SU-DHL-6 (cell line): ENCODE measurements around the gene CYSRT1.

Experiments
- EZH2phosphoT487 ChIP-seq: fragments of 200-600 bp; sonication (generic), shearing (Covaris generic); conservative IDR thresholded peaks from 2 replicates; pipeline ENCODE4 v1.6.1; 2018; ENCODE audit warnings: mild to moderate bottlenecking, antibody characterized with exemption, low read length, moderate library complexity, mixed read lengths
- TF ChIP-seq, protein P1 (sequence below): fragments of 200-600 bp; sonication (generic); IDR thresholded peaks from one replicate; pipeline ENCODE4 v1.5.1; 2017; ENCODE audit warnings: antibody characterized with exemption, mild to moderate bottlenecking, low read length, moderate library complexity; ENCODE audit not compliant: insufficient read depth, poor library complexity, severe bottlenecking

DNA sequence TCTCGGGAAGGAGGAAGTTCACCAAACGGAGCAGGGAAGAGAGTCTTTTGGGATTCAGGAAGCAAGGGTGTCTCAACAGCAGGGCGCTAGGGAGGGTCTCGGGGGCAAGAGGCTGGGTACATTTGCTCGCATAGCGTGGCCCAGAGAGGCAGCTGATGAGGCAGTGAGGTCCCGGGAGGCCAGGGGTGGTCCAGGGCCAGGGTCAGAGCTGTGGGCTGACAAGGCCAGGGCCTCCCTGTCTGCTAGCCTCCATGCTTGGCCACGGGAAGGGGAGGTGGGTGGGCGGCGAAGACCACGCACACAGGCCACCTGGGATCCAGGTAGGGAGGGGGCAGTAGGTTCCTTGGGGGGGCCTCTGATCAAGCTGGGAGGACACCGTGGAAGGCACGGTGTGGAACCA is 13.4 kb upstream of the CYSRT1 start:
- TF ChIP-seq, protein P1, sequence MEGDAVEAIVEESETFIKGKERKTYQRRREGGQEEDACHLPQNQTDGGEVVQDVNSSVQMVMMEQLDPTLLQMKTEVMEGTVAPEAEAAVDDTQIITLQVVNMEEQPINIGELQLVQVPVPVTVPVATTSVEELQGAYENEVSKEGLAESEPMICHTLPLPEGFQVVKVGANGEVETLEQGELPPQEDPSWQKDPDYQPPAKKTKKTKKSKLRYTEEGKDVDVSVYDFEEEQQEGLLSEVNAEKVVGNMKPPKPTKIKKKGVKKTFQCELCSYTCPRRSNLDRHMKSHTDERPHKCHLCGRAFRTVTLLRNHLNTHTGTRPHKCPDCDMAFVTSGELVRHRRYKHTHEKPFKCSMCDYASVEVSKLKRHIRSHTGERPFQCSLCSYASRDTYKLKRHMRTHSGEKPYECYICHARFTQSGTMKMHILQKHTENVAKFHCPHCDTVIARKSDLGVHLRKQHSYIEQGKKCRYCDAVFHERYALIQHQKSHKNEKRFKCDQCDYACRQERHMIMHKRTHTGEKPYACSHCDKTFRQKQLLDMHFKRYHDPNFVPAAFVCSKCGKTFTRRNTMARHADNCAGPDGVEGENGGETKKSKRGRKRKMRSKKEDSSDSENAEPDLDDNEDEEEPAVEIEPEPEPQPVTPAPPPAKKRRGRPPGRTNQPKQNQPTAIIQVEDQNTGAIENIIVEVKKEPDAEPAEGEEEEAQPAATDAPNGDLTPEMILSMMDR, result no peak
- no peak for TF ChIP-seq EZH2phosphoT487
